GM11168 (cell line): ENCODE measurements around the gene SETX.
"Not testable (repeated sequence)": the region's sequence is repeated elsewhere in the genome, so short reads cannot be mapped to it uniquely, and the experiment has no call there.

Experiments
- in situ Hi-C: fragments of 300-500 bp; cut with MboI; formaldehyde crosslinking; loops from one replicate; pipeline ENCODE4 v1.12.0; 2022; ENCODE audit warnings: low sequenced_read_pairs; ENCODE audit not compliant: unreplicated experiment

The SETX gene

DNA sequence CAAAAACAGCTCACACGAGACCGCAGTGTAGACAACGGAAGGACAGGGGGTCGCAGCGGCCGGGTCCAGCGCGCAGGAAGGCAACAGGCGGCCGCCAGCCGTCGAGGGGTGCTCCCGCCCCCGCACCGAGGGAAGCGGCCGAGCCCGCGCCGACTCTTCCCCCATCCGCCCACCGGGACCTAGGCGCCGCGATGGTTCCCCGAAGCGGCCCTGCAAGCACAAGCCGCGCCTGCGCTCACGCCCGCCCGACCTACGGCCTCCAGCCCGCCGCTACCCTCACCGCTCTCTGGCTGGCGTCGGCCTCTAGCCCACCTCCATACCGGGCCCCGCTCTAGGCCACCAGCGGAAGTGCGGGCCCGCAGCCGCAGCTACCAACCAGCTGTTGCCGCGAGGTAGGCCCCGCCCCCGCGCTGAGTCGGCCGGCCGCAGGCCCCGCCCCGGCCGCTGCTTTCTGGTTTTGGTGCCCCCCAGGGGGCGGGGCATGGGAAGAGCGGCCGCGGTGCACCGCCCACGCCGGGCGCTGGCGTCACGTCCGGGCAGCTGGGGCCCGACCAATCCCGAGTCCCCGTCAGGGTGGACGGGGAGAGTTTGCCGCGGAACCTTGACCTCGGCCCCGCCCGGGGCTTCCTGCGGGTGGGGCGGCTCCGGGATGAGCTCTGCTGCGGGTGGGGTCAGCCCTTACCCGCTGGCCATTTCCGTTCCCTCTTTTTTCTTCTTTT, at the start of gene SETX:
TSS of gene SETX (minus strand) at position 350 of the 719 bp plus-strand sequence. CDS start 5,558 bp downstream, outside the sequence.
- in situ Hi-C loops, result no loop called here

DNA sequence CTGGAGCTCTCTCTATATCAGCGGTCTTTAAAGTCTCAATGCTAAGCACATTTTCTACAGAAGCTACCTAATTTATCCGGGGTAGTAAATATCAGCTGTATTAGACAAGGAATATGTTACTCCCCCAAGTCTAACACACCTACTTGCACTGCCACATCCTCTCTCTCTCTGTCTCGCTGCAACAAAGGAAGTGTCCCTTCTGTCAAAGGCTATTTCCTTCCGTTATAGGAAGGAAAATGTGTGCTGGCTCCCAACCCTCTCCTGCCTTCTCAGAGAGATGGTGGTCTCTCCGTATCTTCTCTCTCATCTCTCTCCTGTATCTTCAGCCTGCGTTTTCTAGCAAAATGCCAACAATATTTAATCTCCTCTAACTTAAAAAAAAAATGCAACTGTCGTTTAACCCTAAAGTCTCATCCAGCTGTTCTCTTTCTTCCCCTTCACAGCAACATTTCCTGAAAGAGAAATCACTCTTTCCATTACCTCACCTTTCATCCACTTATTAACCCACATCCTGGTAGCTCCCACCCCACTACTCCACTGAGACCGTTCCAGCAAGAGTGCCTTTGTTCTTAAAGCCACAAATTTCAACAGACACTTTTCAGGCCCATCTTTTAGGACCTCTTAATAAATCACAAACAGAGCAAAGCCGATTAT, 49.6 kb upstream of the SETX start:
- in situ Hi-C loops, result no loop called here

GRCh38 chr9:132401824-132402223, 47.0 kb upstream of the SETX start:
- in situ Hi-C loops, result no loop called here

GRCh38 chr9:132395560-132395959, 40.8 kb upstream of the SETX start:
- in situ Hi-C loops, result no loop called here

- in situ Hi-C loops, result no loop called here
Measured at GRCh38 chr9:132391449-132391848, 36.7 kb upstream of the SETX start.

- in situ Hi-C loops, result no loop called here
Measured at GRCh38 chr9:132390966-132391365, 36.2 kb upstream of the SETX start.

GRCh38 chr9:132387133-132387532, 32.3 kb upstream of the SETX start:
- in situ Hi-C loops, result no loop called here

DNA sequence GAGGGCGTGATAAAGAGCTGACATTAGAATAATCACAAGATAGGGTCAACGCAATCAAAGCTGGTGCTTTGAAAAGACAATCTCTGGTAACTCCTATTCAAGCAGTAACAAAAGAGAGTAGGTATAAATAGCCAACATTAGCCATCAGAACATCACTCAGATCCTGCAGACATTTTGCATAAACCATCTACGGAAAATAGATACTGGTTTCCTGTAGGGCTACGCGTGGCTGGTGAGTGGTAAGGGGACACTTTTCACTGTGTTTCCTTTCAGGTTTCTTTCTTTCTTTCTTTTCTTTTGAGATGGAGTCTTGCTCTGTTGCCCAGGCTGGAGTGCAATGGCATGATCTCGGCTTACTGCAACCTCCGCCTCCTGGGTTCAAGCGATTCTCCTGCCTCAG, 29.6 kb upstream of the SETX start:
- in situ Hi-C loops, result no loop called here

DNA sequence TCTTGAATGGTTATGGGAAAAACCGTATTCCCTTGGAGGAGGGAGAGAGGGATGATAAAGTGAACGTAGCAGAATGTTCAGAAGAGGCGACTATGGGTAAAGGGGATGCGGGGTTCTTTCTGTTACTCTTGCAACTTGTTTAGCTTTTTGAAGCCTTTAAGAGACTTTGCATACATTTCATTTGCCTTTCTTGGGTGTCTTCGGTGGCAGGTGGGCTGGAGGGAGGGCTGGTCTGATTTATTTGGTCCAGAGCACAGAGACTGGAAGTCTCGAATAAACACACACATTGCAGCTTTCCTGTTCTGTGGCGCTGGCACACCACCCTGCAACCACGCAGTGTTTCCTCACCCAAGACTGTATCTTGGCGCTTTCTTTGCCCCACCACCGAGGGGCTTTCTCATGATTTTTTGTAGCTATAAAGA, 28.7 kb upstream of the SETX start:
- in situ Hi-C loops, result no loop called here

- in situ Hi-C loops, result no loop called here
Measured at GRCh38 chr9:132381966-132382541, 27.3 kb upstream of the SETX start.

DNA sequence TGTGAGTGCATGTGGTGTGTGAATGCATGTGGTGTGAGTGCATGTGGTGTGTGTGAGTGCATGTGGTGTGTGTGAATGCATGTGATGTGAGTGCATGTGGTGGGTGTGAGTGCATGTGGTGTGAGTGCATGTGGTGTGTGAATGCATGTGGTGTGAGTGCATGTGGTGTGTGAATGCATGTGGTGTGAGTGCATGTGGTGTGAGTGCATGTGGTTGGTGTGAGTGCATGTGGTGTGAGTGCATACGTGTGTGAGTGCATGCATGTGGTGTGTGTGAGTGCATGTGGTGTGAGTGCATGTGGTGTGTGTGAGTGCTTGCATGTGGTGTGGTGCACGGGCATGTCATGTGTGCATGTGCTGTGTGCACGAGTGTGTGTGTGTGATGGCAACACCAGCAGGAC, 23.6 kb upstream of the SETX start:
- in situ Hi-C loops, result not testable (repeated sequence)

DNA sequence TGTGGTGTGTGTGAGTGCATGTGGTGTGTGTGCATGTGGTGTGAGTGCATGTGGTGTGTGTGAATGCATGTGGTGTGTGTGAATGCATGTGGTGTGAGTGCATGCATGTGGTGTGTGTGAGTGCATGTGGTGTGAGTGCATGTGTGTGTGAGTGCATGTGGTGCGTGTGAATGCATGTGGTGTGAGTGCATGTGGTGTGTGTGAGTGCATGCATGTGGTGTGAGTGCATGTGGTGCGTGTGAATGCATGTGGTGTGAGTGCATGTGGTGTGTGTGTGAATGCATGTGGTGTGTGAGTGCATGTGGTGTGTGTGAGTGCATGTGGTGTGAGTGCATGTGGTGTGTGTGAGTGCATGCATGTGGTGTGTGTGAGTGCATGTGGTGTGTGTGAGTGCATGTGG, 23.0 kb upstream of the SETX start:
- in situ Hi-C loops, result not testable (repeated sequence)

GRCh38 chr9:132372177-132373095, 17.6 kb upstream of the SETX start:
- in situ Hi-C loops, result no loop called here

DNA sequence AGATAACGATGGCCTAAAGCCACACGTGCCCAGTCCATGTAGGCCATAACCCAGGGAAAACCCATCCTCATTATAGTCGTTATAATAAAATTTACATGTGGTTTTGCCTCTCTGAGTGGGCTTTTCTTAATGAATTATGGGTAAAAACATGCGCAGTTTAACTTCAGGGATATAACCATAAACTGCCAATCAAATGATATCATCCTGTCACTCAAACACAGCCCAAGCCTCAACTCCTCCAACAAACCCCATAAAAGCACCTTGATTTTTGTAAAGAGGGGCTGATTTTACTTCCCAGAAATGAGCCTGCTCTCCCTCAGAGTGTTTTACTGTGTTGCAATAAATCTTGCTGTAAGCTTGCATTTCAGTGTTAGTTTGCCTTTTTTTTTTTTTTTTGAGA, 15.8 kb upstream of the SETX start:
- in situ Hi-C loops, result no loop called here

- in situ Hi-C loops, result no loop called here
Measured at GRCh38 chr9:132369421-132369820, 14.6 kb upstream of the SETX start.

DNA sequence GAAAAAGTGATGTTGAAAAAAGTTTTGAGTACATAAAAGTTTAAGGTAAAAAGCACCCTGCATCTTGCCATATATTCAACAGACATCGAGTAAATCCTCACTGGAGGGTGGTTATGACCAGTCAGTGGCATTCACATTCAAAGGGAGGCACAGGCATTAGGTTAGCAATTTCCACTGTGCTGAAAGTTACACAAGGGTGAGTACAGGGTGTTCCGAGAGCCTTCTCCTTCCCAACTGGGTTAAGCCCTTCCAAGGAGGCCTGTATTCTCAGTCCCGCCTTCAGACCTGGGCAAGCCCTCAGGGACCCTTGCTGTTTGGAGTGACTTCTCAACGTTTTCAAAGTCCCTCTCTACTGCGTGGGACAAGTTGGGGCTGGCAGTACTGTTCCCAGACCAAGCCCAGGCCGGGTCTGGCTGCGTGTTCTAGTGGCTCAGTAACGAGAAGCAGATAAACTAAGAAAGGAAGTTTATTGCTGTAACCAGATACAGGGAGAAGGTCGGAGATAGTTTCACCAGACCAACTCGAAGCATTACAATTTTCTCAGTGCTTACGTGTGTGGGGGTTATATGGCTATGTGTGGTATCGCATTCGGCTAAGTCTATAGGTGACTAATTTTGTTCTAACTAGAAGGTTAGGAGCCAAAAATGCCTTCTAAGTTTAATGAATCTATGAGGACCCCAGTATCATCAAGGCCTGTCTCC, 13.0 kb upstream of the SETX start:
- in situ Hi-C loops, result no loop called here

DNA sequence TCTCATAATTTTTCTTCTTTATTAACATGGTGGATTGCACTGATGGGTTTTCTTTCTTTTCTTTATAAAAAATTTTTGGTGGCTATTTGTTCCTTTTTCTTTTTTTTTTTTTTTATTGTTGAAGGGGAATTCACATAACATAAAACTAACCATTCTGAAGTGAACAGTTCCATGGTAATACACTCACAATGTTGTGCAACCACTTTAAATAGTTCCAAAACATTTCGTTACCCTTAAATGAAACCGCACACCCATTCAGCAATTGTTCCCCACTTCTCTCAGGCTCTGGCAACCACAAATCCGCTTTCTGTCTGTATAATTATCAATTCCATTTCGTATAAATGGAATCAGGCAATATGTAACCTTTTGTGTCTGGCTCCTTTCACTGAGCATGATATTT, 11.7 kb upstream of the SETX start:
- in situ Hi-C loops, result no loop called here

DNA sequence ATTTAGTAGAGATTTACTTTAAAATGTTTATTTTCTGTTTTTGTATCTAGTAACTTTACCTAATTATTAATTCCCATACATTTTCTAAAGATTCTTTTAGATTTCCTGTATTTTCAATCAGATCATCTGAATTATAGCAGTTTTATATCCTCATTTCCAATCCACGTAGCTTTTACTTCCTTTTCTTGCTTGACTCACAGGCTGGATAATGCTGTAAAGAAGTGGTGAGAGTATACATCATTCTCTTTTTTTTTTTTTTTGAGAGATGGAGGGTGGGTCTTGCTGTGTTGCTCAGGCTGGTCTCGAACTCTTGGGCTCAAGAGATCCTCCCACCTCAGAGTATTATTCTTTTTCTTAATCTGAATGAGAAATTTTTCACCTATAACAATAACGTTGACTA, 11.2 kb upstream of the SETX start:
- in situ Hi-C loops, result no loop called here

DNA sequence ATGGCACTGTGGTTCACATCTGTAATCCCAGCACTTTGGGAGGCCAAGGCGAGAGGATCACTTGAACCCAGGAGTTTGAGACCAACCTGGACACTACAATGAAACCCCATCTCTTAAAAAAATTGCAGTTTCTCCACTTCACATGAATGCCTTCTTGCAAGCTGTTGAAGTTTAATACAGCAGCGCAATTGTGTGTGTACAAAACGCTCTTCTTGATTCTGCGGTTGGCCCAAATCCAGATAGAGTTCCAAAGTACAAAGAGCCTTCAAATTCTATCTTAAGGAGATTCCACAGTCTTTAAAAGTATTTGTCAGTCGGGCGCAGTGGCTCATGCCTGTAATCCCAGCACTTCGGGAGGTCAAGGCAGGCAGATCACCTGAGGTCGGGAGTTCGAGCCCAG, 9.3 kb upstream of the SETX start:
- in situ Hi-C loops, result no loop called here

DNA sequence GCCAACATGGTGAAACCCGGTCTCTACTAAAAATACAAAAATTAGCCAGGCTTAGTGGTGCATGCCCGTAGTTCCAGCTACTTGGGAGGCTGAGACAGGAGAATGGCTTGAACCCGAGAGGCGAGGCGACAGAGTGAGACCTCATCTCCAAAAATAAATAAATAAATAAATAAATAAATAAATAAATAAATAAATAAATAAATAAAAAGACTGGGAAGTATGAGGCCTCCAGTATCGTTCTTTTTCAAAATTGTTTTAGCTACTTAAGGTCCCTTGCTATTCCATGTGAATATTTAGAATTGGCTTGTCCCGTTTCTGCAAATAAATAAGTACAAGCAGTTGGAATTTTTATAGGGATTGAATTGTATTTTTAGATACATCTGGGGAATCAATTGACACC, 3.0 kb upstream of the SETX start:
- in situ Hi-C loops, result no loop called here
